Activated B cell treated with CpG ODN at 0.5 μM for 24 hours (primary cell): ENCODE data around the gene EXOSC1. TPM values are rescaled to one million over a fixed set of nuclear protein-coding genes. Genes with fewer than 3 reads are reported as not detected.

ENCODE experiments used
- ATAC-seq: fragments of 200-7000 bp; cut with Tn5 transposase; one replicate; pipeline ENCODE4 v1.10.0; 2021; ENCODE audit warnings: low read depth, mild to moderate bottlenecking, moderate library complexity
- CTCF ChIA-PET: fragments of 350-600 bp; sonication (Branson Sonifier 250); formaldehyde crosslinking; loops from one replicate; lab custom pipeline; 2021; ENCODE audit warnings: antibody characterized with exemption; lab: Charles Lee
- POLR2A ChIA-PET: fragments of 350-600 bp; sonication (Branson Sonifier 250); formaldehyde crosslinking; loops from one replicate; lab custom pipeline; 2021; ENCODE audit warnings: antibody characterized with exemption; lab: Charles Lee
- DNase-seq: peaks from one replicate; pipeline ENCODE4 v3.0.0; 2022
- H3K27ac Mint-ChIP-seq: one replicate; pipeline ENCODE4 v1.8.0; 2020; ENCODE audit warnings: mixed read lengths
- H3K27me3 Mint-ChIP-seq: one replicate; pipeline ENCODE4 v1.8.0; 2021; ENCODE audit warnings: mixed read lengths
- H3K36me3 Mint-ChIP-seq: one replicate; pipeline ENCODE4 v1.8.0; 2021; ENCODE audit warnings: low read depth, mixed read lengths
- H3K4me1 Mint-ChIP-seq: one replicate; pipeline ENCODE4 v1.8.0; 2021; ENCODE audit warnings: mixed read lengths
- H3K4me3 Mint-ChIP-seq: one replicate; pipeline ENCODE4 v1.8.0; 2020; ENCODE audit warnings: mild to moderate bottlenecking, mixed read lengths
- H3K9me3 Mint-ChIP-seq: one replicate; pipeline ENCODE4 v1.8.0; 2020; ENCODE audit warnings: mixed read lengths
- intact Hi-C: fragments of 100-400 bp; cut with micrococcal nuclease; formaldehyde crosslinking; loops from one replicate; pipeline ENCODE4 v1.15.1; 2024
- total RNA-seq: library from RNA; stranded (reverse); gene quantifications from 2 replicates; pipeline ENCODE4 v1.2.3, GENCODE V29; 2022
- TF ChIP-seq, protein P1 (sequence below): fragments of 200-600 bp; IDR thresholded peaks from one replicate; pipeline ENCODE4 v1.8.0; 2022; ENCODE audit warnings: antibody characterized with exemption, mild to moderate bottlenecking

The EXOSC1 gene
- total RNA-seq, 1 donor from 2014 or later = 53.8 TPM

DNA sequence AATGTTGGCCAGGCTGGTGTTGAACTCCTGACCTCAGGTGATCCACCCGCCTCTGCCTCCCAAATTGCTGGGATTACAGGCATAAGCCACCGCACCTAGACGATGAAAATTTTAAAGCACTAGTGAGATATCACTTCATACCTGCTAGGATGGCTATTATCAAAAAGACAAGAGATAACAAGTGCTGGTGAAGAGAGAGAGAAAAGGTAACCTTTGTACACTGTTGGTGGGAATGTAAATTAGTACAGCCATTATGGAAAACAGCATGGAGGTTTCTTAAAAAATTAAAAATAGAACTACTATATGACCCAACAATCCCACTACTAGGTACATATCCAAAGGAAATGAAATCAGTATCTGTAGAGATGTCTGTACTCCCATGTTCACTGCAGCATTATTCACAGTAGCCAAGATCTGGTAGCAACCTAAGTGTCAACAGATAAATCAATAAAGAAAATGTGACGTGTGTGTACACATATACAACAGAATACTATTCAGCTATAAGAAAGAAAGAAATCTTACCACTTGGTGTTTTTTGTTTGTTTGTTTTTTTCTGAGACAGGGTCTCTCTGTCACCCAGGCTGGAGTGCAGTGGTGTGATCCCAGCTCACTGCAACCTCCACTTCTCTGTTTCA is 40.0 kb upstream of the EXOSC1 start:
- no peak overlapping the region for H3K4me3 Mint-ChIP-seq
- H3K9me3 Mint-ChIP-seq = no peaks in the 10 kb centered on the region
- peaks cover 32% of the 10 kb centered on the region for H3K36me3 Mint-ChIP-seq
- ATAC-seq (no peak), DNase-seq (no peak)
- H3K27me3 Mint-ChIP-seq = no peaks in the 10 kb centered on the region
- POLR2A ChIA-PET = no interaction called here
- CTCF ChIA-PET = no interaction called here
- H3K4me1 Mint-ChIP-seq = peaks cover 10% of the 10 kb centered on the region
- TF ChIP-seq, protein P1, sequence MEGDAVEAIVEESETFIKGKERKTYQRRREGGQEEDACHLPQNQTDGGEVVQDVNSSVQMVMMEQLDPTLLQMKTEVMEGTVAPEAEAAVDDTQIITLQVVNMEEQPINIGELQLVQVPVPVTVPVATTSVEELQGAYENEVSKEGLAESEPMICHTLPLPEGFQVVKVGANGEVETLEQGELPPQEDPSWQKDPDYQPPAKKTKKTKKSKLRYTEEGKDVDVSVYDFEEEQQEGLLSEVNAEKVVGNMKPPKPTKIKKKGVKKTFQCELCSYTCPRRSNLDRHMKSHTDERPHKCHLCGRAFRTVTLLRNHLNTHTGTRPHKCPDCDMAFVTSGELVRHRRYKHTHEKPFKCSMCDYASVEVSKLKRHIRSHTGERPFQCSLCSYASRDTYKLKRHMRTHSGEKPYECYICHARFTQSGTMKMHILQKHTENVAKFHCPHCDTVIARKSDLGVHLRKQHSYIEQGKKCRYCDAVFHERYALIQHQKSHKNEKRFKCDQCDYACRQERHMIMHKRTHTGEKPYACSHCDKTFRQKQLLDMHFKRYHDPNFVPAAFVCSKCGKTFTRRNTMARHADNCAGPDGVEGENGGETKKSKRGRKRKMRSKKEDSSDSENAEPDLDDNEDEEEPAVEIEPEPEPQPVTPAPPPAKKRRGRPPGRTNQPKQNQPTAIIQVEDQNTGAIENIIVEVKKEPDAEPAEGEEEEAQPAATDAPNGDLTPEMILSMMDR = no peak
- no peak overlapping the region for H3K27ac Mint-ChIP-seq
- intact Hi-C loops = no loop called here

GRCh38 chr10:97483921-97484320 is 38.1 kb upstream of the EXOSC1 start:
- Mint-ChIP-seq H3K27ac (no peak overlapping the region), H3K4me1 (peaks cover under 1% of the 10 kb centered on the region), H3K9me3 (no peaks in the 10 kb centered on the region), H3K36me3 (peaks cover 45% of the 10 kb centered on the region), H3K4me3 (no peak overlapping the region), H3K27me3 (no peaks in the 10 kb centered on the region)
- no peak for ATAC-seq
- POLR2A ChIA-PET = no interaction called here
- TF ChIP-seq, protein P1 = no peak
- no peak for DNase-seq
- intact Hi-C loops = no loop called here
- CTCF ChIA-PET = no interaction called here

GRCh38 chr10:97483506-97483905 is 37.7 kb upstream of the EXOSC1 start:
- TF ChIP-seq, protein P1 = no peak
- no peak overlapping the region for H3K27ac Mint-ChIP-seq
- H3K9me3 Mint-ChIP-seq = no peaks in the 10 kb centered on the region
- no peaks in the 10 kb centered on the region for H3K27me3 Mint-ChIP-seq
- ATAC-seq (no peak), DNase-seq (no peak)
- POLR2A ChIA-PET = no interaction called here
- H3K4me3 Mint-ChIP-seq = no peak overlapping the region
- H3K4me1 Mint-ChIP-seq = no peaks in the 10 kb centered on the region
- CTCF ChIA-PET = no interaction called here
- intact Hi-C loops = no loop called here
- peaks cover 46% of the 10 kb centered on the region for H3K36me3 Mint-ChIP-seq

GRCh38 chr10:97482381-97482780 is 36.6 kb upstream of the EXOSC1 start:
- POLR2A ChIA-PET = no interaction called here
- Mint-ChIP-seq H3K4me1 (no peaks in the 10 kb centered on the region), H3K9me3 (no peaks in the 10 kb centered on the region), H3K4me3 (no peak overlapping the region), H3K27me3 (no peaks in the 10 kb centered on the region), H3K27ac (no peak overlapping the region), H3K36me3 (peaks cover 57% of the 10 kb centered on the region)
- CTCF ChIA-PET = no interaction called here
- no peak for DNase-seq
- intact Hi-C loops = no loop called here
- TF ChIP-seq, protein P1 = no peak
- ATAC-seq = no peak

GRCh38 chr10:97481071-97481470 is 35.3 kb upstream of the EXOSC1 start:
- ChIA-PET CTCF (interaction anchor here (0.9 kb wide), 1 partner anchor 9 kb away, joined by 4 read pairs; no protein-coding TSS in a partner anchor), POLR2A (no interaction called here)
- Mint-ChIP-seq H3K27ac (no peak overlapping the region), H3K4me1 (no peaks in the 10 kb centered on the region), H3K4me3 (no peak overlapping the region), H3K27me3 (no peaks in the 10 kb centered on the region), H3K36me3 (peaks cover 70% of the 10 kb centered on the region), H3K9me3 (no peaks in the 10 kb centered on the region)
- DNase-seq (no peak), ATAC-seq (no peak)
- intact Hi-C loops = no loop called here
- TF ChIP-seq, protein P1 = no peak
